ENCODE measurements around the gene TTI1.

The TTI1 gene

GRCh38 chr20:38075161-38075998, 42.1 kb upstream of the TTI1 start:
- no peak for DNase-seq (ENCODE audit: low read depth)
- TF ChIP-seq MAX (IDR thresholded peaks at IDR 0.05; ENCODE audit: low read depth, low read length) (no peak), CTCF (IDR thresholded peaks at IDR 0.05; ENCODE audit: low read depth, low read length) (no peak), MYC (IDR thresholded peaks at IDR 0.05; ENCODE audit: low read depth, low read length) (no peak), POLR2A (IDR thresholded peaks at IDR 0.05; ENCODE audit: extremely low read depth, insufficient read length) (no peak)
- H3K4me3 ChIP-seq (ENCODE audit: low read depth, low read length), result no peak overlapping the region

- H3K4me3 ChIP-seq (ENCODE audit: low read depth, low read length), result no peak overlapping the region
- TF ChIP-seq POLR2A (IDR thresholded peaks at IDR 0.05; ENCODE audit: extremely low read depth, insufficient read length) (no peak), CTCF (IDR thresholded peaks at IDR 0.05; ENCODE audit: low read depth, low read length) (peak; percentile 72)
Measured at GRCh38 chr20:38073307-38074071, 40.2 kb upstream of the TTI1 start.

GRCh38 chr20:38072898-38073297, 39.6 kb upstream of the TTI1 start:
- DNase-seq (ENCODE audit: low read depth), result no peak
- H3K4me3 ChIP-seq (ENCODE audit: low read depth, low read length), result no peak overlapping the region
- TF ChIP-seq CTCF (IDR thresholded peaks at IDR 0.05; ENCODE audit: low read depth, low read length), result no peak
- no peak for TF ChIP-seq MYC (IDR thresholded peaks at IDR 0.05; ENCODE audit: low read depth, low read length)
- no peak for TF ChIP-seq MAX (IDR thresholded peaks at IDR 0.05; ENCODE audit: low read depth, low read length)
- no peak for TF ChIP-seq POLR2A (IDR thresholded peaks at IDR 0.05; ENCODE audit: extremely low read depth, insufficient read length)

More at GRCh38 chr20:38073307-38074071, 40.2 kb upstream of the TTI1 start:
- peak; percentile 70 for DNase-seq (ENCODE audit: low read depth)

- no peak overlapping the region for H3K4me3 ChIP-seq (ENCODE audit: low read depth, low read length)
- no peak for TF ChIP-seq POLR2A (IDR thresholded peaks at IDR 0.05; ENCODE audit: extremely low read depth, insufficient read length)
- no peak for TF ChIP-seq MAX (IDR thresholded peaks at IDR 0.05; ENCODE audit: low read depth, low read length)
- no peak for DNase-seq (ENCODE audit: low read depth)
Measured at GRCh38 chr20:38067717-38068365, 34.6 kb upstream of the TTI1 start.

- H3K4me3 ChIP-seq (ENCODE audit: low read depth, low read length), result no peak overlapping the region
- TF ChIP-seq MAX (IDR thresholded peaks at IDR 0.05; ENCODE audit: low read depth, low read length) (no peak), POLR2A (IDR thresholded peaks at IDR 0.05; ENCODE audit: extremely low read depth, insufficient read length) (no peak), MYC (IDR thresholded peaks at IDR 0.05; ENCODE audit: low read depth, low read length) (no peak), CTCF (IDR thresholded peaks at IDR 0.05; ENCODE audit: low read depth, low read length) (no peak)
- DNase-seq (ENCODE audit: low read depth), result no peak
Measured at GRCh38 chr20:38066969-38067716, 33.9 kb upstream of the TTI1 start.
